Measurements from ENCODE around the gene ZDHHC11. TPM values are rescaled to one million over a fixed set of nuclear protein-coding genes. Genes with fewer than 3 reads are reported as not detected.
A peak's percentile ranks its signal among the peaks of the same experiment; 100 is the strongest.

Gene ZDHHC11
- 25.2 TPM for total RNA-seq

- DNase-seq = no peak
Observed at GRCh38 chr5:850511-851006, at the start of gene ZDHHC11. Gene ZDHHC11 (minus strand): TSS chr5:850986. CDS start chr5:850602, 384 bp downstream.

- DNase-seq = no peak
Observed at GRCh38 chr5:893711-894110, 42.9 kb upstream of the ZDHHC11 start.

- DNase-seq = no peak
Observed at GRCh38 chr5:893137-893506, 42.3 kb upstream of the ZDHHC11 start.

GRCh38 chr5:892394-893136 is 41.8 kb upstream of the ZDHHC11 start, which contains the start of the genes BRD9 and TRIP13:
Gene BRD9 (minus strand): TSS chr5:892801. CDS start chr5:892657, 144 bp downstream.
Gene TRIP13 (plus strand): TSS chr5:892884. CDS start chr5:892999, 115 bp downstream.
- DNase-seq = peak; percentile 92

GRCh38 chr5:891837-892393 is 41.1 kb upstream of the ZDHHC11 start:
- no peak for DNase-seq

- DNase-seq = no peak
Observed at GRCh38 chr5:891117-891836, 40.5 kb upstream of the ZDHHC11 start.

- DNase-seq = no peak
Observed at GRCh38 chr5:889075-889710, 38.4 kb upstream of the ZDHHC11 start.

- no peak for DNase-seq
Observed at GRCh38 chr5:888638-889035, 37.9 kb upstream of the ZDHHC11 start.

- no peak for DNase-seq
Observed at GRCh38 chr5:887947-888637, 37.3 kb upstream of the ZDHHC11 start.

GRCh38 chr5:886716-887325 is 36.0 kb upstream of the ZDHHC11 start:
- DNase-seq = no peak

GRCh38 chr5:886036-886435 is 35.2 kb upstream of the ZDHHC11 start:
- DNase-seq = no peak

- DNase-seq = no peak
Observed at GRCh38 chr5:885529-885928, 34.7 kb upstream of the ZDHHC11 start.

GRCh38 chr5:885127-885442 is 34.3 kb upstream of the ZDHHC11 start:
- no peak for DNase-seq

- DNase-seq = no peak
Observed at GRCh38 chr5:884345-885126, 33.8 kb upstream of the ZDHHC11 start.

- DNase-seq = no peak
Observed at GRCh38 chr5:883475-884181, 32.8 kb upstream of the ZDHHC11 start.

GRCh38 chr5:882253-883183 is 31.7 kb upstream of the ZDHHC11 start:
- DNase-seq = no peak

- no peak for DNase-seq
Observed at GRCh38 chr5:881551-881935, 30.8 kb upstream of the ZDHHC11 start.

GRCh38 chr5:880816-881550 is 30.2 kb upstream of the ZDHHC11 start:
- DNase-seq = no peak

All from tongue (tissue), 2 donors.